NB4 (cell line): Measurements from ENCODE around the gene C4orf50.

Experiments
- DNase-seq: peaks from one replicate; pipeline ENCODE4 v3.0.0; 2010; ENCODE audit warnings: low read depth
- H3K4me3 ChIP-seq: one replicate; pipeline ENCODE4 v1.5.1; 2011; ENCODE audit warnings: mild to moderate bottlenecking, low read depth, low read length, moderate library complexity
- MYC ChIP-seq: IDR thresholded peaks from 2 replicates; pipeline ENCODE4 v1.6.1; 2011; ENCODE audit warnings: low read depth, low read length
- POLR2A ChIP-seq: IDR thresholded peaks from 2 replicates; pipeline ENCODE4 v1.6.1; 2011; ENCODE audit warnings: mild to moderate bottlenecking; ENCODE audit not compliant: insufficient read length; ENCODE audit errors: extremely low read depth
- TF ChIP-seq, protein P1 (sequence below): IDR thresholded peaks from 2 replicates; pipeline ENCODE4 v1.6.1; 2011; ENCODE audit warnings: low read depth, low read length
- TF ChIP-seq, protein P2 (sequence below): IDR thresholded peaks from one replicate; pipeline ENCODE4 v1.5.1; 2012; ENCODE audit warnings: low read depth, low read length

C4orf50 gene

DNA sequence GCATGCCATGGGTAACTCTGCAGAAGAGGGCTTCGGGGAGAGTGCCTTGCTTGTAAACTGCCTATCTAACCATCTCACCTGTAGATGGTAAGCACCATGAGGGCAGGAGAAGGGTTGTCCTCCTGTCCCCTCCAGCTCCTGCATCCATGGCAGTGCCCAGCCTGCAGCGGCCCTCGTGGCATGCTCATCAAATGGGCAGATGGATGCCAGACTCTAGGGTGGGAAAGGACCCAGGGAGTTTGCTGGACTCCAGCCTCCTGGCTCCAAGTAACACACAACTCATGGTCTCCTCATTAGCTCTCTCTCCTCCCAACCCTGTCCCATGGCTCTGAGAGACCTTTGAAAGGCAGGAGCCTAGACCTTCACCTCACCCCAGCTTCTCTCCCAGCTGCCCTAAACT is 95.7 kb downstream of the C4orf50 start:
- H3K4me3 ChIP-seq = no peak overlapping the region
- TF ChIP-seq, protein P1, sequence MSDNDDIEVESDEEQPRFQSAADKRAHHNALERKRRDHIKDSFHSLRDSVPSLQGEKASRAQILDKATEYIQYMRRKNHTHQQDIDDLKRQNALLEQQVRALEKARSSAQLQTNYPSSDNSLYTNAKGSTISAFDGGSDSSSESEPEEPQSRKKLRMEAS = no peak
- TF ChIP-seq, protein P2, sequence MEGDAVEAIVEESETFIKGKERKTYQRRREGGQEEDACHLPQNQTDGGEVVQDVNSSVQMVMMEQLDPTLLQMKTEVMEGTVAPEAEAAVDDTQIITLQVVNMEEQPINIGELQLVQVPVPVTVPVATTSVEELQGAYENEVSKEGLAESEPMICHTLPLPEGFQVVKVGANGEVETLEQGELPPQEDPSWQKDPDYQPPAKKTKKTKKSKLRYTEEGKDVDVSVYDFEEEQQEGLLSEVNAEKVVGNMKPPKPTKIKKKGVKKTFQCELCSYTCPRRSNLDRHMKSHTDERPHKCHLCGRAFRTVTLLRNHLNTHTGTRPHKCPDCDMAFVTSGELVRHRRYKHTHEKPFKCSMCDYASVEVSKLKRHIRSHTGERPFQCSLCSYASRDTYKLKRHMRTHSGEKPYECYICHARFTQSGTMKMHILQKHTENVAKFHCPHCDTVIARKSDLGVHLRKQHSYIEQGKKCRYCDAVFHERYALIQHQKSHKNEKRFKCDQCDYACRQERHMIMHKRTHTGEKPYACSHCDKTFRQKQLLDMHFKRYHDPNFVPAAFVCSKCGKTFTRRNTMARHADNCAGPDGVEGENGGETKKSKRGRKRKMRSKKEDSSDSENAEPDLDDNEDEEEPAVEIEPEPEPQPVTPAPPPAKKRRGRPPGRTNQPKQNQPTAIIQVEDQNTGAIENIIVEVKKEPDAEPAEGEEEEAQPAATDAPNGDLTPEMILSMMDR = no peak
- TF ChIP-seq MYC (no peak), POLR2A (no peak)
- DNase-seq = no peak

DNA sequence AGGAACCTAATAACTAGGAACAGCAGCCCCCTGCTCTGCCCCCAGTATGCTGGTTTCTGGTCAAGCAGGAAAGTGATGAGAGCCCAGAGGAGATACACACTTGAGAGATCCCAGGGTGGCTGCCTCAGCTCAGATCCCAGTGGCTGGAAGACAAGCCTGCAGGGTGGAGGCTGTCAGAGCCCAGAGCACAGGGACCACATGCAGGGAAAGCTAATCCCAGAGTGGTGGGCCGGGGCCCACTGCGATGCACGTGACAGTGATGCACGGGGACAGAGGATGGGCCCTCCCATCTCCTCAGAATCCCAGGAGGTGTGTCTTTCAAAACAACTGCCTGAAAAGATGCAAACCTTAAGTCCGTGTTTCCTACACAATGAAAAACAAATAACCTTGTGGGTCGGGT is 96.2 kb downstream of the C4orf50 start:
- TF ChIP-seq, protein P1 = no peak
- TF ChIP-seq MYC (no peak), POLR2A (no peak)
- TF ChIP-seq, protein P2 = no peak
- no peak overlapping the region for H3K4me3 ChIP-seq
- no peak for DNase-seq

DNA sequence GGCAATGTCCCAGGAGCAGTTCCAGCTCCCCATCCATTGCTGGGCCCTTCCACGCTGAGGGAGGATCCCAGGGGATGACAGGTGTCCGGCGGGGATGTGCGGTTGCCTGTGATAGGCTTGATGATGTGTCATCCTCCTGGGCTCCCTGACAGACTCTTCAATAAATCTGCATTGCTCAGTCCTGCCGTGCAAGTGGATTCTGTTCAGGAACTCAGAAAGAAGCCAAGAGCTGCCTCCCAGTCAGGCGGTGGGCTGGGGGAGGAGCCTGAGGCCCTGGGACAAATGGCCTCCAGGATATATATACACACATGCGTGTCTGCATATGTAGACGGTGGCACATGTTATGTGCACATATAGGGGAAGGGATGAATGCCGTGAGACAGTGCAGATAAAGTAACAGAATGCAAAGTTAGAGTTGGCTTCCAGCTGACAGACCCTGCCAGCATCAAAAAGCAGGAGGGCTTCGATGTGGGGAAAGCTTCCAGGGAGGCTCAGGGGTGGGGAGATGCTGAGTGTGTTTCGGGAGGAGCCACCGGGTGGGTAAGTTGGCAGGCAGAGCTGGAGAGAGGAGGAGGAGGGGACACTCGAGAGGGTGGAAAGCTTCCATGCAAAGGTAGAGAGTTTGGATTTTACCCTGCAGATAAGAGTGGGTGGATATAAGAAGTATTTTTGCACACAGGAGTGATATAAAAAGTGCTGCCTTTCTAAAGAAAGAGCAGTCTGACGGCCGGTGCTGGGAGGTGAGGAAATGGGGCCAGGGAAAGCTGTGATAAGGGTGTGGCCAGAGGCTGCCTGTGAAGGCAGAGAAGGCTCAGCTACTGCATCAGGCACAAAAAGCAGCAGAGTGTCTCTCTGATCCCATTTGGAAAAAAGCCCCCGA is 96.9 kb downstream of the C4orf50 start:
- no peak for DNase-seq
- TF ChIP-seq MYC (no peak), POLR2A (no peak)
- TF ChIP-seq, protein P1 = no peak
- TF ChIP-seq, protein P2 = no peak
- no peak overlapping the region for H3K4me3 ChIP-seq

DNA sequence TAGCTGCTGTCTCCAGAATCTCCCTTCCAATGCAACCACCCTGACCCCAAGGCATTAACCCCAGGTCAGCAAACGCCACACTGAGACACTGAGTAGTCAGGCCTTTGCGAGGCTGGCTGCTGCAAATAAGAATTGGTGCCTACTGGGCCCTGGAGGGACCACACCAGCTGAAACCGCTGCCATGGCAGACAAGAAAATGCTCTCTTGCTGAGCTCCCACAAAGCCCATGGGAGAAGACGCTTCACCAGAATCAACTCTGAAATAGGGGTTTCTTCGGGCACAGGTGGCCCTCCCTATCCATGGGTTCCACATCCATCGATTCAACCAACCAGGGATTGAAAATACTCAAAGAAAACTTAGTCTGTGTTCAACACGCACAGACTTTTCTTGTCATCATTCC is 98.7 kb downstream of the C4orf50 start:
- TF ChIP-seq, protein P1 = no peak
- TF ChIP-seq POLR2A (no peak), MYC (no peak)
- TF ChIP-seq, protein P2 = no peak
- DNase-seq = no peak
- no peak overlapping the region for H3K4me3 ChIP-seq

DNA sequence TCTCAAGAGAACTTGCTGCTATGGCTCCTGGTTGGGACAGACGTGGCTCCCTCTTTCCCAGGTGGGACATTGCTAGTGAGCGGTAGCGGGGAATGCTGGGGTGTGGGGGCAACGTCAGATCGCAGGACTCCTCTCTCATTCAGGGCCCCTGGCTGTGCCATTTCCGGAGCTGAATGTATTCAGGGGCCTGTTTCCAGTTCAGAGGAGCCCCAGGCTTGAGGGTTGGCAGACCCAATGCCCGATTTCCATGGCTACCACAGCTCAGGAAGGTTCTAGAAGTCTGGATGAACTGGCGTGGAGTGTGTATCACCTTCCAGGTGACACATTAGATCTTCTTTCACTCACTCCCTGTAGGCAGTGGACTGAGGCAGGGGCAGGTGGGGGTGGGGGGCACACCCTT is 99.2 kb downstream of the C4orf50 start:
- TF ChIP-seq POLR2A (no peak), MYC (no peak)
- TF ChIP-seq, protein P1 = no peak
- TF ChIP-seq, protein P2 = no peak
- no peak for DNase-seq
- H3K4me3 ChIP-seq = no peak overlapping the region
